Skeletal muscle tissue (tissue), 4 donors: Measurements from ENCODE around the gene GRIA3. TPM values are rescaled to one million over a fixed set of nuclear protein-coding genes. Genes with fewer than 3 reads are reported as not detected.

Experiments used
- H3K27ac ChIP-seq: one replicate; pipeline ENCODE4 v1.7.0; 2013; ENCODE audit warnings: mild to moderate bottlenecking, low read depth, low read length, inconsistent platforms
- H3K27me3 ChIP-seq, 3 donors: one replicate each; pipeline ENCODE4 v1.7.0; 2013; ENCODE audit warnings: low read length in 3 of 3; ENCODE audit not compliant: control insufficient read depth in 3 of 3, insufficient read depth in 3 of 3
- H3K36me3 ChIP-seq, 3 donors: one replicate each; pipeline ENCODE4 v1.7.0; 2013; ENCODE audit warnings: low read length in 3 of 3; ENCODE audit not compliant: control insufficient read depth in 3 of 3, insufficient read depth in 3 of 3
- H3K4me1 ChIP-seq, 3 donors: one replicate each; pipeline ENCODE4 v1.7.0; 2013; ENCODE audit warnings: low read length in 3 of 3, mild to moderate bottlenecking in 3 of 3; ENCODE audit not compliant: control insufficient read depth in 3 of 3, insufficient read depth in 3 of 3
- H3K4me3 ChIP-seq, 3 donors: one replicate each; pipeline ENCODE4 v1.7.0; 2013; ENCODE audit warnings: low read length in 3 of 3
- H3K9ac ChIP-seq, 3 donors: one replicate each; pipeline ENCODE4 v1.7.0; 2013; ENCODE audit warnings: low read length in 3 of 3, mild to moderate bottlenecking in 3 of 3, moderate library complexity in 2 of 3, low read depth in 1 of 3
- H3K9me3 ChIP-seq, 3 donors: one replicate each; pipeline ENCODE4 v1.7.0; 2013; ENCODE audit warnings: low read length in 3 of 3; ENCODE audit not compliant: control insufficient read depth in 3 of 3
- total RNA-seq: library from RNA; depleted of rRNA; stranded (reverse); fragments of >200 nt; gene quantifications from one replicate; pipeline ENCODE4 v1.2.3, GENCODE V29; 2014
- donor health status: Osteomylitis.

GRIA3 gene
- total RNA-seq, 1 donor from 2014 or later, result 5.2 TPM

- H3K4me3 ChIP-seq, result no peak overlapping the region
- no peaks in the 10 kb centered on the region for H3K36me3 ChIP-seq
- no peaks in the 10 kb centered on the region for H3K4me1 ChIP-seq
- H3K27ac ChIP-seq, result no peak overlapping the region
- no peaks in the 10 kb centered on the region for H3K9me3 ChIP-seq
- H3K9ac ChIP-seq, result no peak overlapping the region
- no peaks in the 10 kb centered on the region for H3K27me3 ChIP-seq
These were observed 107.5 kb downstream of the GRIA3 start for GRCh38 chrX:123291623-123292022.

- Histone ChIP-seq H3K4me3 (no peak overlapping the region), H3K36me3 (no peaks in the 10 kb centered on the region), H3K9ac (no peak overlapping the region), H3K4me1 (no peaks in the 10 kb centered on the region), H3K9me3 (no peaks in the 10 kb centered on the region), H3K27ac (no peak overlapping the region), H3K27me3 (no peaks in the 10 kb centered on the region)
These were observed 113.9 kb downstream of the GRIA3 start for GRCh38 chrX:123298026-123298425.

- Histone ChIP-seq H3K9ac (no peak overlapping the region), H3K36me3 (no peaks in the 10 kb centered on the region), H3K27me3 (no peaks in the 10 kb centered on the region), H3K9me3 (no peaks in the 10 kb centered on the region), H3K27ac (no peak overlapping the region), H3K4me3 (no peak overlapping the region), H3K4me1 (no peaks in the 10 kb centered on the region)
These were observed 119.4 kb downstream of the GRIA3 start for GRCh38 chrX:123303429-123303828.

GRCh38 chrX:123308658-123309057 lies 124.6 kb downstream of the GRIA3 start:
- Histone ChIP-seq H3K27me3 (no peaks in the 10 kb centered on the region), H3K36me3 (no peaks in the 10 kb centered on the region), H3K27ac (no peak overlapping the region), H3K4me1 (no peaks in the 10 kb centered on the region), H3K9me3 (no peaks in the 10 kb centered on the region), H3K9ac (no peak overlapping the region), H3K4me3 (no peak overlapping the region)

- Histone ChIP-seq H3K9me3 (no peaks in the 10 kb centered on the region), H3K27ac (no peak overlapping the region), H3K36me3 (no peaks in the 10 kb centered on the region), H3K9ac (no peak overlapping the region), H3K27me3 (no peaks in the 10 kb centered on the region), H3K4me1 (no peaks in the 10 kb centered on the region), H3K4me3 (no peak overlapping the region)
These were observed 126.0 kb downstream of the GRIA3 start for GRCh38 chrX:123310112-123310511.

GRCh38 chrX:123311486-123311885 lies 127.4 kb downstream of the GRIA3 start:
- H3K4me1 ChIP-seq, result no peaks in the 10 kb centered on the region

GRCh38 chrX:123313486-123313885 lies 129.4 kb downstream of the GRIA3 start:
- no peaks in the 10 kb centered on the region for H3K9me3 ChIP-seq
- no peaks in the 10 kb centered on the region for H3K36me3 ChIP-seq
- H3K9ac ChIP-seq, result no peak overlapping the region
- no peak overlapping the region for H3K4me3 ChIP-seq
- no peak overlapping the region for H3K27ac ChIP-seq
- no peaks in the 10 kb centered on the region for H3K4me1 ChIP-seq
- H3K27me3 ChIP-seq, result no peaks in the 10 kb centered on the region

More at GRCh38 chrX:123311486-123311885, 127.4 kb downstream of the GRIA3 start:
- Histone ChIP-seq H3K36me3 (no peaks in the 10 kb centered on the region), H3K9me3 (no peaks in the 10 kb centered on the region), H3K27ac (no peak overlapping the region), H3K27me3 (no peaks in the 10 kb centered on the region), H3K4me3 (no peak overlapping the region), H3K9ac (no peak overlapping the region)

GRCh38 chrX:123320622-123321021 lies 136.5 kb downstream of the GRIA3 start:
- Histone ChIP-seq H3K9me3 (no peaks in the 10 kb centered on the region), H3K4me3 (no peak overlapping the region), H3K36me3 (no peaks in the 10 kb centered on the region), H3K27me3 (no peaks in the 10 kb centered on the region), H3K27ac (no peak overlapping the region), H3K4me1 (no peaks in the 10 kb centered on the region), H3K9ac (no peak overlapping the region)

- Histone ChIP-seq H3K36me3 (no peaks in the 10 kb centered on the region), H3K9me3 (no peaks in the 10 kb centered on the region), H3K27me3 (no peaks in the 10 kb centered on the region), H3K4me3 (no peak overlapping the region), H3K9ac (no peak overlapping the region), H3K4me1 (no peaks in the 10 kb centered on the region), H3K27ac (no peak overlapping the region)
These were observed 138.5 kb downstream of the GRIA3 start for GRCh38 chrX:123322536-123322935.

- H3K27me3 ChIP-seq, result no peaks in the 10 kb centered on the region
- no peaks in the 10 kb centered on the region for H3K36me3 ChIP-seq
- H3K27ac ChIP-seq, result no peak overlapping the region
- no peak overlapping the region for H3K9ac ChIP-seq
- H3K4me3 ChIP-seq, result no peak overlapping the region
- H3K9me3 ChIP-seq, result no peaks in the 10 kb centered on the region
- H3K4me1 ChIP-seq, result no peaks in the 10 kb centered on the region
These were observed 140.5 kb downstream of the GRIA3 start for GRCh38 chrX:123324625-123325024.
